Islet precursor cell (in vitro differentiated cells): ENCODE results near the gene ANKRD11.
"Not testable (repeated sequence)": the region's sequence is repeated elsewhere in the genome, so short reads cannot be mapped to it uniquely, and the experiment has no call there.

ENCODE experiments used
- DNase-seq: peaks from one replicate; pipeline ENCODE4 v3.0.0-alpha.2; 2018

The ANKRD11 gene

DNA sequence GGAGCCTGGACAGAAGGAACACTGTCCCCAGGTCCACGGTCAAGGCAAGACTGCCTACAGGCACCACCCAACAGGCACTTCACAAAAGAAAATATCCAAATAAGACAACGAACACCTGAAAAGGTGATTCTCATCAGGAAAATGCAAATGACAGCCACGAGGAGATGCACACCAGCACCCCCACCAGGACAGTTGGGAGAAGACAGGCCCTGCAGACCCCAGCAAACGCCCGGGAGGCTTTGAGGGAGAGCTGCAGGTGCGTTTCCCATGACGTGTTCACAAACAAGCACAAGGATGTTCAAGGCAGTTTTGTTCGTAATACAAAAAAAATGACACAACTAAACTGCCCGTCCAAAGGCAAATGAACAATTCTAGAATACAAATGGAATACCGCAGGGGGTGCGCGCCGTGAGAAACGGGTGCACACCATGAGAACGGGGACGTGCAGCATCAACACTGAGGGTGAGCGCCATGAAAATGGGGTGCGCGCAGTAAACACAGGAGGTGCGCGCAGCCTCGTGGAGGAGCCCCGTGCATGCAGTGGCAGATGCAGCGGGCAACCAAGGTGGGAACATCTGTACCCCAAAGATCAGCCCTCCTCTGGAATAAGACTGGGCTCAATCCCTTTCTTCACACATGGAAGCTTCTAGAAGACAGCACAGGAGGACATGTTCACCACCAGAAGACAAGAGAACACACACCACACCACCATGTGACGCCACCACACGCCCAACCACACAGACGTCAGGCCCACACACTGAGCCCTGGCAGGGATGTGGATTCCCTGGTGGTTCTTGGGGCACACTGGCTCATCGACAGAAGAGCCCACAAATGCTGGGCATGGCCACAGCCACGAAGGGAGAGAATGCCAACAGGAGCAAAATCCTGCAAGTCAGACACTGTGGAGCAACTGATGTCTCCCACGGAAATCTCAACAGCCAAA, 181.7 kb downstream of the ANKRD11 start:
- no peak for DNase-seq

DNA sequence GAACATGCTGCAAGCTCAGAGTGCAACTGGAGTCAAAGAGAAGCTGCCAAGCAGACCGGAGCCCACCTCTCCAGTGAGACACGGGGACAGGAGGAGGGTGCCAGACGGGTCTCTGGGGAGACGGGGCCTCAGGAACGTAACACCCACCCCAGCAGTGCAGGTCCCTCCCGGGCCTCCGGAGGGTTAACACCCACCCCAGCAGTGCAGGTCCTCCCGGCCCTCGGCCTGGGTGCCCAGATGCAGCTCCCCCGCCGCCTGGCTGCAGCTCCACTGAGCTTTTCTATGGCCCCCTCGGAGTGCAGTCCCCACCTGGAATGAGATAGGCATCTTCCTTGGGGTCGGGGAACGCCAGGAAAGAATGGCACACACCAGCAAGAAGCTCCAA, 182.9 kb downstream of the ANKRD11 start:
- DNase-seq = no peak

DNA sequence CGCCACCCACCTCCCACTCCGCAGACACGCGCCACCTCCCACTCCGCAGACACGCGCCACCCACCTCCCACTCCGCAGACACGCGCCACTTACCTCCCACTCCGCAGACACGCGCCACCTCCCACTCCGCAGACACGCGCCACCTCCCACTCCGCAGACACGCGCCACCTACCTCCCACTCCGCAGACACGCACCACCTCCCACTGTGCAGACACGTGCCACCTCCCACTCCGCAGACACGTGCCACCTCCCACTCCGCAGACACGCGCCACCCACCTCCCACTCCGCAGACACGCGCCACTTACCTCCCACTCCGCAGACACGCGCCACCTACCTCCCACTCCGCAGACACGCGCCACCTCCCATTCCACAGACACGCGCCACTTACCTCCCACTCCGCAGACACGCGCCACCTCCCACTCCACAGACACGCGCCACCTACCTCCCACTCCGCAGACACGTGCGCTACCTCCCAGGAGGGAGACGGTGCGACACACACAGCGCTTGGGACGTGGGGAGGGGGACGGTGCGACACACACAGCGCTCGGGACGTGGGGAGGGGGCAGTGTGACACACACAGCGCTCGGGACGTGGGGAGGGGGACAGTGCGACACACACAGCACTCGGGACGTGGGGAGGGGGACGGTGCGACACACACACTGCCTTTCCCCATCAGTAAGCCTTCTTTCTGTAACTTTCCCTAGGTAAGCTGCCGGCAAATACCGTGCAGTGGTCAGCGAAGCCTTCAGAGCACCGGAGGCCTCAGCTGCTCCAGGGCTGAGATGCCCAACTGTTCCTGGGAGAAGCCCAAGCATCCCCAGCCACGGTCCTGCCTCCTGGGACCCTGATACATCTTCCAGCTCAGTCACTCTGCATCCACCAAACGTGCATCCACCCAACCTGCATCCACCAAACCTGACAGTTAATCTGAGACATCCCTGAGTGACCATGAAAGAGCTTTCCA, 183.6 kb downstream of the ANKRD11 start:
- not testable (repeated sequence) for DNase-seq

DNA sequence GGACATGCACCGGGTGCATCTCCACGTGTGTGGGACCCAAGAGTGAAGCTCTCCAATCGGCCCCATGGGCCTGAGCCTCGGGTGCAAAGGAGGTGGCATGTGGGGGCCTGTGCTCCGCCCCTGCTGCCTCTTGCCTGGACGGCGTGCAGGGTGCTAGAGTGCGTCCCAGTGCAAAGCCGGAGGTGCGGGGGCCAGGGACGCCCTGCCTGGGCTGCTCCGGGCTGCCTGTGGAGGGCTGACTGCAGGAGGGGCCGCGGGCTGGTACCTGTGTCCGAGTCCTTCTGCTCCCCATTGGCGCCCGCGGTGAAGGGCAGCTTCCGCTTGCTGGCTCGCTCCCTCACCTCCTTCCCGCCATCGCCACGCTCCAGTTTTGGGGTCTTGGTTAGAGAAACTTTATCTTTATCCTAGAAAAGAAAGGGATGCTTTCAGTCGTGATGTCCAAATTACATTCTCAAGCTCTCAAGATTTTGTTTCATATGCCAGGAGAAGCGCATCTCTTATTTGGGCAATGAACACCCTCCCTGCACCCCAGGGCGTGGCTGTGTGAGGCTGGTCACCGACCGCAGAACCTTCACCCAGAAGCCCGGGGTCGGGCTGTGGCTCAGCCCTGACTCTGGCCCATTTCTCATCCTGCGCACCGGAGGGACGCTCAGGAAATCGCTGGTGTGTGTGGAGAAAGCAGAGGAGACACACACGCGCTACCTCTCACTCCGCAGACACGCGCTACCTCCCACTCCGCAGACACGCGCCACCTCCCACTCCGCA, 185.2 kb downstream of the ANKRD11 start:
- DNase-seq = no peak

DNA sequence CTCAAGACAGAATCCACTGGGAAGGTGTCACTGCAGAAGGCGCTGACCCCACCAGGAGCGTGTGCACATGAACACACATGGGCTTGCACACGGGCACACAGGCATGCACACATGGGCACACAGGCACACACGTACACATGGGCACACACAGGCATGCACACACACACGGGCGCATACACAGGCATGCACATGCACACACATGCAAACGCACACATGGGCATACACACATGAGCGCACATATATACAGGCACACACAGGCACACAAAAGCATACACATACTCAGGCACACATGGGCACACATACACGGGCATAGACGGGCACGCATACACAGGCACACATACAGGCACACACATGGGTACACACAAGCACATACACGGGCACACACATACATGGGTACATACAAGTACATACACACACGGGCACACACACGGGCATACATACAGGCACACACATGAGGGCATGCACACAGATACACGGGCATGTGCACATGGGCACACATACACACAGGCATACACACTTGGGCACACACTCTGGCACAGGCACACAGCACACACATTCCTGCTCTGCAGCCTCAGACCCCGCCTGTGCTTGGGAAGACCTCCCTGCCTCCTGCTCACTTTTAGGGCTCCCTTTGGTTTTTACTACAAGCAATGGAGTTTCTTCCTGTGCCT, 186.0 kb downstream of the ANKRD11 start:
- DNase-seq = no peak

DNA sequence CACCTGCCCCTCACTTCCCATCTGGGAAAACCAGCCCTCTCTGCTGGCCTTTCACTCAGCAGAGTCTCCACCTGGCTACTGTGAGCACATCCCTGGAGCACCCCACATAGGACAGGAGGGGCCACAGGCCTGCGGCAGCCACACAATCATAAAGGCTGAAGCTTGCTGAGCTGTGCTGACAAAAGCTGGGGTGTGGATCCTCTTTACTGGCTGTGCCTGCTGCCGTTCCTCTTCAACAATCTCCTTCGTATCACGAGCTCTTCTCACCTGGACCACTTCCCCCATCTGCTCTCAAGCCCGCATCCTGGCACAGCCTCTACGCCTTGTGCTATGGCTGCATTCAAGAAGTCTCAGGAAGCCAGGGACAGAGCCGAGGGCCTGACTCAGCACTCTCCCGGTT, 186.7 kb downstream of the ANKRD11 start:
- no peak for DNase-seq

DNA sequence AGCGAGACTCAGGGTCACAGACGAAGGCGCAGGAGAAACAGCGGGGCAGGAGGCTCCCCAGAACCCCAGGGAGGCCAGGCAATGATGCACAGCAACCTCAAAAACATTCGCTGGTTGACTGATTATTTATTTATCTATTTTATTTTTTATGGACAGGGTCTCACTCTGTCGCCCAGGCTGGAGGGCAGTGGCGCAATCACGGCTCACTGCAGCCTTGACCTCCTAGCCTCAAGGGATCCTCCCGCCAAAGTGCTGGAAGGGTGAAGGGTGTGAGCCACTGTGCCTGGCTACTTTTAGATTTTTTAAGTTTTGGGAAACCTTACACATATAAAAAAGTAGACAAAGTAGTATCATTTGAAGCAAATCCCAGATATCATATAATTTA, 189.4 kb downstream of the ANKRD11 start:
- DNase-seq = no peak

DNA sequence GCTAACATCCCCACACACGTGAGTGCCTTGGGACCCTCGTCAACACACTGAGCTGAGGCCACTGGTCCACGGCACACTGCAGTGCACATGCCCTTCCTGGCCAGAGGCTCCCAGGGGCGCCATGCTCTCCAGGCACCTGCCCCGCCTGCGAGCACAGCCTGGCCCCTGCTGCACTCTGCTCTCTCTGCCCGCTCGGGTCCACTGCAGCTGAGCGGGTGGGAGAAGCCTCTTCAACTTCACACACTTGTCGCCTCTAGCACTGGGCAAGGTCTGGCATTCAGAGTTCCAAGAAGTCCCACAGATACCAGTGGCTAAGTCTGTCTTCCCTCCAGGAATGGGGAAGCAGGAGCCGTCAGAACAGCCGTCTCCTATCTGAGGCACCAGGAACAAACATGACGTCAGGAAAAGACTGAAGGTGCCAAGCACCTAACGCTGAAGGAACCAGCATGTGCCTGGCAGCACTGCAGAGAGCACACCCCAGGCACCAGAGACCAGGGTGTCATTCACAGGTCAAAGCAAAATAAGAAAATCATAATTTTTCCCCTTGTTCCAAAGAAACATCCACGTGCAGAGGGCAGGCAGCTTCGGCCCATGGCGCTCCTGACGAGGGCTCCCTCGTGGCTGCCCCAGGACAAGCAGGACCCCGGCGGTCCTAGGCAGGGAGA, 189.9 kb downstream of the ANKRD11 start:
- no peak for DNase-seq

DNA sequence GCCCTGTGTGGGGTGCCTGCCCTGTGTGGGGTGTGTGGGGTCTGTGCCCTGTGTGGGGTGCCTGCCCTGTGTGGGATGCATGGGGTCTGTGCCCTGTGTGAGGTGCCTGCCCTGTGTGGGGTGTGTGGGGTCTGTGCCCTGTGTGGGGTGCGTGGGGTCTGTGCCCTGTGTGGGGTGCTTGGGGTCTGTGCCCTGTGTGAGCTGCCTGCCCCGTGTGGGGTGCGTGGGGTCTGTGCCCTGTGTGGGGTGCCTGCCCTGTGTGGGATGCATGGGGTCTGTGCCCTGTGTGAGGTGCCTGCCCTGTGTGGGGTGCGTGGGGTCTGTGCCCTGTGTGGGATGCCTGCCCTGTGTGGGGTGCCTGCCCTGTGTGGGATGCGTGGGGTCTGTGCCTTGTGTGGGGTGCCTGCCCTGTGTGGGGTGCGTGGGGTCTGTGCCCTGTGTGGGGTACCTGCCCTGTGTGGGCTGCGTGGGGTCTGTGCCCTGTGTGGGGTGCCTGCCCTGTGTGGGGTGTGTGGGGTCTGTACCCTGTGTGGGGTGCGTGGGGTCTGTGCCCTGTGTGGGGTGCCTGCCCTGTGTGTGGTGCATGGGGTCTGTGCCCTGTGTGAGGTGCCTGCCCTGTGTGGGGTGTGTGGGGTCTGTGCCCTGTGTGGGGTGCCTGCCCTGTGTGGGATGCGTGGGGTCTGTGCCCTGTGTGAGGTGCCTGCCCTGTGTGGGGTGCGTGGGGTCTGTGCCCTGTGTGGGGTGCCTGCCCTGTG, 190.8 kb downstream of the ANKRD11 start:
- not testable (repeated sequence) for DNase-seq

DNA sequence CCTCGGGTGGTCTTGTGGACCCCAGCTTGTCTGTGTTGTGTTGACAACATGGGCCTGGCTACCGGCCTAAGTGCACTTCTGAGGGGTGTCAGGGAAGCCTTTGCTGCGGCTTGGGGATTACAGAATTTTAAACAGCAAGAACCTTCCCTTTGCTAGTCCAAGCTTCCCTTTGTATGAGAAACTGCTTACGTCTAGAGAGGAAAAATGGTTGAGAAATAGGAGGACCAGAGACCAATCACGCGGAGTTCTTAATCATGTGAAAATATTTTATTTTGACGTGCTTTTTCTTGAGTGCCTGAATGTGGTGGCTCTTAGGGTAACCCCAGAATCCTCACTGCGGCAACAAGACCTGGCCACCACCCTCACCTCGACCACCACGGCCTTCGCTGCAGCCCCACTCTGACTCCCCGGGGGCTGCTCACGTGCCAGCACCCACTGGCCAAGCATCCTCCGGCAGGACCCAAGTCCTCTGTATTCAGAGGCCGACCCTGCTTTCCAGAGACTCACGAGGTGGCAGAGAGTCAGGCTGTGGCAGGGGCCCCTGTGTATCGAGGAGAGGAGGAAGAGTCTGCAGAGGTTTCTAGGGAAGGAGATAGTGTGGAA, 191.6 kb downstream of the ANKRD11 start:
- DNase-seq = no peak

DNA sequence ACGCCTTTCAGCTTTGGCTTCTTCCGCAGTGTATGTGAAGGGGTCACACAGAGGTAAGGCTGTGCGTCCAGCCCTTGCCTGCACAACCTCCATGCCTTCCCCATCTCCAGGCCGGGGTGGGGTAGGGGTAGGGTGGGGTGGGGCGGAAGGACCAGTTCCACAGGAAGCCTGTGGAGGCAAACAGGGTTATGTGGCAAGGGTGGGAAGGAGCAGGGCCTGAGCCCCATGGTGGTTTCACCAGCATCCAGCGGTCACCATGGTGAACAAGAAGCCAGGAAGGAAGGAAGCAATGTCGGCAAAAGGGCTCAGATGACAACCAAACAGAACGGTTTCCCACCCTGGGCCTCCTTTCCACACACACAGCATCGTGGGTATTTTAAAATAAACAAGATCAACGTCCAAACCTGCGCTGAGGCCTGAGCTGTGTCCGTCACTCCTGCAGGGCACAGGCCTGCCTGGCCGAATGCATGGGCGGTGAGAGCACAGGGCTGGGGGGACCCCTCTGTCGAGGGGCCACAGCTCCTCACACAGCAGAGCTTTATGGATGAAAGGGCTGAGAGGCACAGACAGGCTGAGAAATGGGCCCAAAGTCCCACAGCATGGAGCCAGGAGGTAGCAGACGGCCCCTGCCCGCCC, 192.3 kb downstream of the ANKRD11 start:
- DNase-seq = no peak

DNA sequence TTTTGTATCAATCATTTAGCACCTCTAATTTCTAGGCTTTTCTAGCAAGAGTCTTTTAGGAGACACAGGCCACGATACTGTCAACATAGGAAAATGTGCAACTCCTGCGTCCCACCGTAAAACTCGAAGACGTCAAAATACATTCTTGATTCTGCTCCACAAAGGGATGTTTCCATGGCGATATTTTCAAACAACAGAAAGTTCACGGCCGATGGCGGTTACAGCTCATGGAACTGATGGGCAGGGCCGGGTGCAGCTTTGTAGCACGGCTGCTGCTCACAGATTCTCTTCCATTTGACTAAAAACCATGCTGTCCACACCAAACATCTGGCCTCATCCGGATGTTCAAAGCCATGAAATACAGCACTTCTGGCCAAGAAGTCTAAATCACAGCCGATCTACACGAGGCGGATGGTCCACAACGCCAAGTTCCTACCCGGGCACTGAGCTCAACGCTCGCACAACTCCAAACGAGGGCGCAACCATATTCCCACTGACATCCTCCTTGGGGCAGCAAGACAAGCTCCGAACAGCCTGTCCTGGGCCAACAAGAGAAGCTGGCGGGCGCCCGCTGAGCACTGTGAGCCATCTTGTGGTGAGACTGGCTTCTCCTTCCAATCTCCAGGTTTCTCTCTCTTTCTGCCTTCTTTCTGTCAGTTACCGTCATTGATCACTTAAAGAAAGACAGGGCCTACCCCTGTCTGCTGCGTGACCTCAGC, 193.0 kb downstream of the ANKRD11 start:
- no peak for DNase-seq

DNA sequence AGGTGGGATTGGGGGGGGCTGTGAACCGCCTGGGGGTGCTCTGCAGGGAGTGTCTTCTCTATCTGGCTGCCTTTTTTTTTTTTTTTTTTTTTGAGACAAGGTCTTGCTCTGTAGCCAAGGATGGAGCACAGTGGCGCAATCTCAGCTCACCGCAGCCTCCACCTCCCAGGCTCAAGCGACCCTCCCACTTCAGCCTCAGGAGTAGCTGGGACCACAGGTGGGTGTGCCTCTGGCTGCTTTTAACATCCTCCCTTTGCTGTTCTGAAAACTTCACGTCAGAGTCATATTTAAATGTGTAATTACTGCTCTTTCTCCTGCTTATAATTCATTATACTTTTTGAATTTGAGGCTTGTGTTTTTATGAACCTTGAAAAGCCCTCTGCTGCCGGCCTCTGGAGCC, 194.4 kb downstream of the ANKRD11 start:
- DNase-seq = no peak

DNA sequence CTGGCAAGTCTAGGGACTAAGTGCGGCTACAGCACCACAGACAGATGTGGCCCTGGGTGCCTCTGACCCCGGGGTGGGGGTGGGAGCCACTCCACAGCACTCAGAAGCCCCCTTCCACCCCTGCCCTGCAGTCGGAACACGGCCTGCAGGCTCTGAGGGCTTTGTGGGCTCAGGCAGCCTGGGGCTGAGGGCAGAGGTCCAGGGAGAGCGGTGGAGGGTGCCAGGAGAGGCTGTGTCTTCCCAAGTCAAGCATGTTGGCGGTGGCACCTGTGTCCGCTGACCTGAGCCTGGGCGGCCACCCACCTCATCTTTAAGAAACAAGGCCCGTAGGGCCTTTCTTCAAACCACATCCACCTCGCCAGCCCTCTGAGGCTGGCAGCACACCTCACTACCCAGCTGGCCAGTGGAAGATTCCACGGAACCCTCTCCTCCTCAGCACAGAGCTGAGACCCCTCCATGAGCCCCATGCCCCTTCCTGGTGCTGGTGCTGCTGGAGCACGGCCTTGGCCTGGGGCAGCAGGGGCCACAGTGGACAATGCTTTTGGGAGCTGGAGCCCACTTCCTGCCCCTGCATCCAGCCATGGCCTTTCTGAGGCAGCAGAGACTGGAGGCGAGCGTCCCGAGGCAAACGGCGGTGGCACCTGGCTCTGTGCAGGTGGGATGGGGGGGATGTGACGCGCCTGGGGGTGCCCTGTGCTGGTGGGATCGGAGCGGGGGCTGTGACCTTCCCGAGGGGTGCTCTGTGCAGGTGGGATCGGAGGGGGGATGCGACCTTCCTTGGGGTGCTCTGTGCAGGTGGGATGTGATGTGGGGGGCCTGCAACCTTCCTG, 195.1 kb downstream of the ANKRD11 start:
- no peak for DNase-seq

DNA sequence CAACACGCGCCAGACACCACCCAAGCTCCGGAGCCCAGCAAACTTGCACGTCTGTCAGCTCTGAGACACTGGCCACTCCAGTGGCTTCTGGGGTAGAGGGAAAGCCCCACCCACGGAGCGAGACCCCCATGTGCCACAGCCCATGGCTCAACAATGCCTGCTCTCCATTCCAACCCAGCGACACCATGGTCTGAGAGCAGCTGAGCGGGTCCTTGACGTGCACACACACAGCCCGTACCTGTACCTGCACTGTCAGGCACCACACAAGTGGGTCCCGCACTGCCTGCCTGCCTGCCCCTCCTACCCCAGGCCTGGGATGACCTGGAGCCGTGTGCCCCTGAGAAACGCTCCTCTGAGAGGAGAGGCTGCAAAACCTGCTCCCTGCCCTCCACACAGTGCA, 195.9 kb downstream of the ANKRD11 start:
- DNase-seq = no peak

DNA sequence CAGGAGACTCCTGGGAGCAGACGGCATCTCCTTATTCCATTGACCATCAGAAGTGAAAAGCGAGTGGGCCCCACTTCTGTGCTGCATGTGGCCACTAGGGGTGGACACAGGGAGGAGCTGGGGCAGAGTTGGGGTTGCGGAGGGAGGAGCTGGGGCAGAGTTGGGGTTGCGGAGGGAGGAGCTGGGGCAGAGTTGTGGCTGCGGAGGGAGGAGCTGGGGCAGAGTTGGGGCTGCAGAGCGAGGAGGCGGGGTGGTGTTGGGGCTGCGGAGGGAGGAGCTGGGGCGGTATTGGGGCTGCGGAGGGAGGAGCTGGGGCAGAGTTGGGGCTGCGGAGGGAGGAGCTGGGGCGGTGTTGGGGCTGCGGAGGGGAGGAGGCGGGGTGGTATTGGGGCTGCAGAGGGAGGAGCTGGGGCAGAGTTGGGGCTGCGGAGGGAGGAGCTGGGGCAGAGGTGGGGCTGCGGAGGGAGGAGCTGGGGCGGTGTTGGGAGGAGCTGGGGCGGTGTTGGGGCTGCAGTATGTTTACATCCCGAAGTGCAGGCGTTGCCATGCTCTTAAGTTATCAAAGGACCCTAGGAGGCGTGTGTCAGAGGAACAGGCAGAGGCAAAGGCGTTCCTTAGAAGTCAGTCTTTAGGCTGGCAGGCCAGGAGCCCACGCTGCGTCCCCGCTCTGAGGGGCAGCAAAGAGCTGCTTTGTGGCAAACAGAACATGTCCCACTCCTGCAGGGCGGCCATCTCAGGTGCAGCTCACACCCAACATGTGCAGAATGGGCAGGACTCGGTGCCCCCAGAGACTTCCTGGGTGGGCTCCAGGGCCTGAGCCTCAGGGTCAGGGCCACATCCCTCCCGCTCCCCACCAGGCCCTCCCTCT, 196.9 kb downstream of the ANKRD11 start:
- DNase-seq = no peak

DNA sequence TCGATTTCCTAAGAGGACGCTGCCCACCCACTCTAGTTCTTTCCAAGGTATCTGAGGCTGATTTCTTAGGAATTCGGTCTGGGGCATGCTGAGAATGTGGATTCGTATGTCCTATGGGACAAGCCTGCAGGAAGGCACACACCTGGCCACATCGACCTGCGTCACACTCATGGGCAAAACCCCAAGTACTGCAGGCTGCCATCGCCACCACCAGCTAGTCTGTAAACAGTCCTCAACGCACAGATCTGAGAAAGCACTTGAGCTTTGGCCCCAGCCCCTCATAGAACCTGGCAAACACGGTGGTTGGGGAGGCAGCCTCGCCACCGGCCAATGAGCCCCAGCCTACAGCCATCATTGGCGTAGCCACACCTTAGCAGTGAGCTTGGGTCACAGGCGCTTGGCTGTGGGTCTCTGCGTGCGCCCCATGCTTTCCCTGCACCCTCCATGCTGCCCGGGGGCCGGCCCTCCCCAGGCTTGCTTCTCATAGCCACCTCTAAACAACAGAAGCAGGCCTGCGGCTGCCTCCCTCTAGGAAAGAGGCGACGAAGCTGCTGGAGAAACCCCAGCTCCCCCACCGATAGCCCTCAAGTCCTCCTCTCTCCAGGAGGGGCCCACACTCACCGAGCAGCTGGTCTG, 197.8 kb downstream of the ANKRD11 start:
- DNase-seq = no peak
